Erythroblast (primary cell): ENCODE results near the gene ZNF23.

ENCODE experiments used
- GATA1 ChIP-seq: IDR thresholded peaks from 2 replicates; pipeline ENCODE4 v1.6.1; 2011; ENCODE audit warnings: low read depth, mild to moderate bottlenecking, control low read depth, low read length, moderate library complexity
- POLR2A ChIP-seq: IDR thresholded peaks from 2 replicates; pipeline ENCODE4 v1.6.1; 2011; ENCODE audit warnings: mild to moderate bottlenecking, low read length

DNA sequence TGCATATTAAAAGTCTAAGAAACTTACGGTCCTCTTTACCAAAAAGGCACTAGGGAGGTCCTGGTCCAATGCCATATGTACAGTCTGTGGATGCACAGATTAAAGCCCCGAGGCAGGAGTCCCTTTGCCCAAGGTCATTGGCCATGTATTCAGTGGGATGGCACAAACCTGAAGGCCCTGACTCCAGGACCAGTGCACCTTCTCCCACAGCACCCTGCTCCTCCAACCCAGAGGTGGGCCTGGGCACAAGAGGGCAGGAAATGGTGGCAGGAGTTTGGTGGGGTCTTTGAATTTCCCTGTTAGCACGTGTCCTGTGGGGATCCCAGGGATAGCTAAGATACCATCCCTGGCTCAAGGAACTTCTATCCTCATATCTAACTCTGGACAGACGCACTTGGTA lies 48.7 kb downstream of the ZNF23 start:
- TF ChIP-seq POLR2A (no peak), GATA1 (no peak)
